NT2/D1 (cell line): ENCODE measurements around the gene MLLT6.

Experiments
- YY1 ChIP-seq: IDR thresholded peaks from 2 replicates; pipeline ENCODE4 v1.6.1; 2011; ENCODE audit not compliant: insufficient read length, insufficient read depth
- ZNF274 ChIP-seq: IDR thresholded peaks from 2 replicates; pipeline ENCODE4 v1.6.1; 2011; ENCODE audit warnings: mild to moderate bottlenecking, low read depth, low read length

- TF ChIP-seq ZNF274, result no peak
- no peak for TF ChIP-seq YY1
Measured at GRCh38 chr17:38712593-38712992, 7.5 kb downstream of the MLLT6 start.
